NOMO-1 treated with DMSO at 0.1 percent for 48 hours (cell line): ENCODE measurements around the gene HPGD.

Source experiments
- DNase-seq: peaks from one replicate; lab custom pipeline; 2025; ENCODE audit not compliant: unreplicated experiment; lab: John Stamatoyannopoulos, UW

Gene HPGD

GRCh38 chr4:174479140-174479539 lies 43.1 kb downstream of the HPGD start:
- DNase-seq = no peak

GRCh38 chr4:174475528-174475927 lies 46.8 kb downstream of the HPGD start:
- no peak for DNase-seq

- no peak for DNase-seq
Observed at GRCh38 chr4:174474457-174475075, 47.7 kb downstream of the HPGD start.

DNA sequence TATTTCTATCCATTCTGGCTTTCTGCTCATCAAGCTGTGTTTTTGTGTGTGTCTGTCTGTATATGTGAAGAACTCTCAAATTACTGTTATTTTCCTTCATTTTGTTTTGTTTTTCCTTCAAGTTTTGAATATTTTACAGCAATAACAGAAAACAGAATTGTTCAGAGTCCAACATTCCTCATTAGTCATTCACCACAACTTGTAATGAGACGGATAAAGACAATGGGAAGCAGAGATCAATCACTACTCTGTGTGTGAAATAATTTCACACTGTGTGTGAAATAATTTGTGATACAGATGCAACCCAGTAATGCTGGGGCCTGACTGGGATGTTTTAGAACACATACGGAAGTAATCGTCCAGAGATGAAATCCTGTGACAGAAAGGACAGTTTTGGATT lies 55.2 kb downstream of the HPGD start:
- DNase-seq = no peak

- DNase-seq = peak; percentile 71
Observed at GRCh38 chr4:174464949-174465348, 57.3 kb downstream of the HPGD start.

DNA sequence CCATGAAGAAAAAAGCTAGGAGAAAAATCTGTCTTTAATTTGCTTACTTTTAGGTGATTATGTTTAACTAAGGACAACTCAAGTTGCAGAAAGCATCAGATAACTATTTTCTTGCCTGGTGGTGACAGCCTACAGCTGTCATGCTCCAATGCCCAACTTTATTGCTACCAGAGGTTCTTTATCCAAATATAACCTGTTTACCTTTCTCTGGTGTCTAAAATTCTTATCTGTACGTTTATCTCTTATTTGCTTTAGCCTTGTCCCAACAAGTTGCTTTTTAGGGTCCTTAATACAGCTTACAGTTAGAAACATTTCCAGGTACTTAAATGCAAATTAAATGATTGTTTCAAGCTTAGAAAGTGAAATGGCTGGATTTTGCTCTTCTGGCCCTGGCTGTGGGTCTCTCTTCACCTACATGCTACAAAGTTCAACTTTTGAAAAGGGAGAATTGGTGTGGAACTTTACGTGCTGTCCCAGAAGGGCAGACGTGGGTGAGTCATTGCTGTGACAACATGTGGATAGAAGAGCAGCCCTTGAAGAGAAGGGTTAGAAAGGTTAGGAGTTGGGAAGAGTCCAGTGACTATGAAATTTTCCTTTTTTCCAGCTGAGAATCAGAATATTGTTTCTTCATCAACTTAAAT lies 60.7 kb downstream of the HPGD start:
- DNase-seq = no peak

GRCh38 chr4:174460684-174461083 lies 61.6 kb downstream of the HPGD start:
- DNase-seq = no peak

DNA sequence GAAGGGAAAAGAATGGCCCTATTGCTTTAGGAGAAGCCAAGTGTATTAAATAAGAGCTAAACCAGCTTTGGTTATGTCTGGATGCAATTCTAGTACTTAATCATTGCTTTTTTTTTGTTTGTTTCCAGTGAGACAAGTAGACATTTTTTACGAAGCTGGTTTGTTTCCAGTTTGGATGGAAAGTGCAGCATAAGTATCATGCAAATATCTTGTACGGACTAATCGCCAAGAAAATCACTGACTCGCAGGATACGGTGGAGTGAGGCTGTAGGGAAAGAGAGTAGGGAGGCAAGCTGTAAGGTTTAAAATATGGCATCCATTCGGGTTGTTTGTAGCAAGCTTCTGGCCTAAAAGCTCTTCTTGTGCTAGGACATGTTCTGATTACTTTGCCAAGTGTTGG lies 64.8 kb downstream of the HPGD start:
- no peak for DNase-seq

GRCh38 chr4:174454815-174455473 lies 67.3 kb downstream of the HPGD start:
- DNase-seq = no peak

- no peak for DNase-seq
Observed at GRCh38 chr4:174451718-174452296, 70.5 kb downstream of the HPGD start.

DNA sequence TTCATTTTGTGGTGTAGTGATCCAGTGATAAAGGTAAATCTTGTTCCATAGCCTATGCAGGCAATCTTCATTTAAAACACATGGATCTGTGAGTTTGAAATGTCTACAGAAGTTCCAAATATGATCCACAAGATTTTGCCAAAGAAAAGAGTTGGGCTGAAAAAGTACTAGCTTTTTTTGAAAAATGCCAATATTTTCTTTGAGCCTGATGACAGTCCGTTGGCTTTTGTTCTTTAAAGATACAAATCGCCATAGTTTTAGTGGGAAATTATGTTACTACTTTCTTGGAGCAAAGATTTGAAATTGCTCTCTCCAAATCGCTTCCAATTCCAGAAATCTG lies 71.5 kb downstream of the HPGD start:
- DNase-seq = no peak

GRCh38 chr4:174449944-174450785 lies 72.1 kb downstream of the HPGD start:
- DNase-seq = no peak

- no peak for DNase-seq
Observed at GRCh38 chr4:174449152-174449551, 73.1 kb downstream of the HPGD start.

DNA sequence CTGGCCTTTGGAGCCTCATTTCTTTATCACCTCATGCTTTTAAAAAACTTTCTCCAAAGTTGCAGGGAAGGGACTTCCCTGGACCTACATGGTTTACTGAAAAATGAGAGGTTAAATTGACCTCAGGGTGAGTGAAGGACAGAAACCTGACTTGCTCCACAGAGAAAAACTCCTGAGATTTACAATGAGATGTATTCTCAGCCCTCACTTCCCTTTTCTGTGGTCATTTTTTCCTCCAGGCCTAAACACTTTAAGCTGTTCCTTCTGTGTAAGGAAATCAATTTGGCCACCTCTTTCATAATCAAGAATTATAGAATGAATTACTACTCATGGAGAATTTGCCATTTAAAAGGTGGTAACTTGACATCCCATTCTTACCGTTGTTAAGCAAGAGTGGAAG lies 77.9 kb downstream of the HPGD start:
- peak; percentile 92 for DNase-seq
